ENCODE results near the gene AGAP1.

The AGAP1 gene

DNA sequence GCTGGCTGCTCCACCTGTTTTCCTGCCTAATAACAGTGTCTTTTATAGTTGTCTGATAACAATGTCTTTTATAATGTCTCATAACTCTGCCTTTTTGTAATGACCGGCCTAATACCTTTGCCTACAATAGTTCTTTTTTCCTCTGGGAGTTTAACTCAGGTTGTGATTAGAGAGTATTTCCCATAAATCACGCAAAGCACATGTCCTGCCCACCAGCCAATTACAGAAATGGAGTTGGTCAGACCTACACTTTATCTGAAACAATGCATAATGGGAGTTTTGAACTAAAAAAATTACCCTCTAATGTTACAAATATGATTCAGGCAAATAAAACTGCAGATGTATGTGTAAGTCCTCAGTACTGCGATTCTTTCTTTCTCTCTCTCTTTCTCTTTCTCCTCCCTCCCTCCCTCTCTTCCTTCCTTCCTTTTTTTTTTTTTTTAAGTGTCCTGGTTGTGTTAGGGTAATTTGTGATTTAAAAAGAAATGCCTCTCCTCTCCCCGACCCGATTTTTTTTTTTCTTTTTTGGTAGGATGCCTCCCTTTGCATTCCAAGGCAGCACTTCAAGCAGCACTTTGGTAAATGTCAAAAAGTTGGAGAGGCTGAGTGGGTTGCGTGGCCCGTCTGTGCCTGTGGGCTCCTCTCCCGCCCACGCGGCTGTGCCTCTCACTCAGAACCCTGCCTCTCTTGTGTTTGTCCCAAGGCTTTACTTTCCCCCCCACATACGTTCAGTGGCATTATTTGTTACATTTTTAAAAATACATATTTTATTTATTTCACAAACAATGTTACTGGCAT, 147.3 kb downstream of the AGAP1 start:
- no peak for DNase-seq

DNA sequence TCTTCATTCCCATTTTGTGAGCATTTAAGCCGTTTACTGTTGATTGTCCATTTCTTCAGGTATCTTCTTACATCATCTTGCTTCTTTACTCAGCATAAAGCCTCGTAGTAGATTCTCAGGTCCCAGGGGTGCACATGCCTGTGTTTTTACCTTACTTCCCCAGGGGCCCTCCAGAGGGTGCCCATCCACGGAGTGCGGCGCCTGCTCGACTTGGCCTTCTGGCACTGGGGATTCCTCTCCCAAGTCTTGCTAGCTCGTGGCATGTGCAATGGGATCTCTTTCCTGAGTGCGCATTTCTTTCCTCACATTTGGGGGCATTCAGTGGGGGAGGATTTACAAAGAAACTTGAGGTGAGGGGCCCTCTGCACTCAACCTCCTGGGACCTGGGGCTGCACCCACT, 148.1 kb downstream of the AGAP1 start:
- no peak for DNase-seq

DNA sequence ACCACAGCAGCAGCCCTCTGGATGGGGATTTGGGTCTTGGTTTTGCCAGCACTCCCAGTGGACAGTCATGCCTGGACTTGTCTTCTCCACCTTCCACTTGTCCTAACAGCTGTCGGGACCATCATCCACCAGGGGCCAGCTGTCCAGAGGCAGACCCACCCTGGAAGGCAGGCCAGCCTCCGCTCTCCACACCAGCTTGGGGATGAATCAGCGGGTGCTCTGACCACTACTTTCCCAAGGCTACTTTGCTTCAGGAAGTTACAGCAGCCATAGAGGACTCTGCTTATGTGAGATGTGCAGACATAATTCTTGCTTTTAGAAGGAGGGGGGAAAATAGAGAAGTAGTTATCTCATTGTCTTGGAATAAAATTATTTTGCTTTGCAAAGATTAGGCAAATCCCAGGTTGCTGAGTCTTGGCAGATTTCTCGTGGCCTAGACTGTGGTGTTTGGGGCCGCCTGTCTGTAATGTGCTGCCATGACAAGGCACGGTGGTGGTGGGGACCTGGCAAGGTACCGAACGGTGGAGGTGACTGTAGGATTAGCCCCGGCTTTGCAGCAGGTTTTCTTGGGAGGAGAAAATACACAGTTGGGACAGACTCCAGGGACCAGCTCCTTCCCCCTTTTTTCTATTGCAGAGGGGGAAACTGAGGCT, 148.7 kb downstream of the AGAP1 start:
- DNase-seq, result peak; percentile 32

DNA sequence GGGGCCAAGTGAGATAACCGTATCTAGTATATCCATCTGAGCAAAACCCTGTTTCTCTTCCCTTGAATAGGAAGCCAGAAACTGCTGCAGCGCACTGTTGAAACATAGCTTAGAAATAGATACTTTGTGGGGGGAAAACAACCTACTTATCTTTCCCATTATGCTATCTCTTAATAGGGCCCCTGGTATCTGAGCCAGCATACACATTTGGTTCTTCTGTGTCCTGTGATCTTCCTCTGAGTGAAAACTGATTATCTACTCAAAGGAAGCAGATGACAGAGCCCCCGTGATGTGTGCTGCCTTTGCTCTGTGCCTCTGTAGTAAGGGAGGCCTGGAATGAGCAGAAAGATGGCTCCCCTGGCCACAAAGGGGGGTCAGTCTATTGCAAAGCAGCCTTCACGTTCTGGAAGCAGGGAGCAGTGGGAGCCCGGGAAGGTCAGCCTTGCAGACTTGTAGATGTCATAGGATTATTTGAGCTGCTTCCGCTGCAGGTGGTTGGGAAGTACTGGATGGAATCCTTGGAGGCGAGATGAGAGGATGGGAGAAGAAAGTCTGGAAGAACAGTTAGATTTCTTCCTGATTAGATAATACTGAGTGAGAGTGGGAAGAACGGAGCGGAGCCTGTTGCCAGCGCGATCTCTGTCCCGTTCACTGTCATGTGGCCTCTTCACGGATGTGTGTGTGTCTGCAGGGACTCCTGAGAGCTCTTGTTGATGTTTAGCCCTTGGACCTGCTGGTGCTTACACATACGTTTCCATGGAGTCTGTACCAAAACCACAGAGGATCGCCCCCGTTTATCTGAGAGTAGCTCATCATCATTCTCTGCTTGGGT, 150.1 kb downstream of the AGAP1 start:
- no peak for DNase-seq

DNA sequence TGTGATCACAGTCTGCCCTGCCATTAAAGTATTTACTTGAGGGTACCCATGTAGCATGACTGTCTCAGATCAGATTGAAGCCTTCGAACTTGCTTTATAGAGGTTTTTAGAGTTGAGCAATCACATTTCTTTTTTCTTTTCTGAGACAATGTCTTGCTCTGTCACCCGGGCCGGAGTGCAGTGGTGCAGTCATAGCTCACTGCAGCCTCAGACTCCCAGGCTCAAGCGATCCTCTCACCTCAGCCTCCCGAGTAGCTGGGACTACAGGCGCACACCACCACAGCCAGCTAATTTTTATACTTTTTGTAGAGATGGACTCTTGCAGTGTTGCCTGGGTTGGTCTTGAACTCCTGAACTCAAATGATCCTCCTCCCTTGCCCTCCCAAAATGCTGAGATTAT, 153.4 kb downstream of the AGAP1 start:
- DNase-seq, result no peak

DNA sequence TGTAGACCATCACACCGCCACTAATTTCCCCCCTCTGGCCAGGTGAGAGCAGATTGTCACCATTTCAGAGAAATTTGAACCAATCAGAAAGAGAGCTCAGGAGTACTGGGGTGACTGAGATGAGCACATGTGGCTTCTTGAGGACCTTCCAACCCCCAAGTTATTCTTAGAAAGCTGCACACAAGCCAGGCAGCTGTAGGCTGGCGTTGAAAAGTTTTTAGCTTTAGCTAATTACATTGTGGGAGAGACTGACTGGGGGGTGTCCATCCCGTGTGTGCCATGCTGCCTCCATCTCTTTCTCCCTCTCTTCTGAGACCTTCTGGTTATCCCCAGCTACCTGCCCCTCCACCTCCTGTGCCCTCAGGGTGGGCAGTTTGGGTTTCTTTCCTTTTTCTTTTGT, 154.0 kb downstream of the AGAP1 start:
- no peak for DNase-seq

DNA sequence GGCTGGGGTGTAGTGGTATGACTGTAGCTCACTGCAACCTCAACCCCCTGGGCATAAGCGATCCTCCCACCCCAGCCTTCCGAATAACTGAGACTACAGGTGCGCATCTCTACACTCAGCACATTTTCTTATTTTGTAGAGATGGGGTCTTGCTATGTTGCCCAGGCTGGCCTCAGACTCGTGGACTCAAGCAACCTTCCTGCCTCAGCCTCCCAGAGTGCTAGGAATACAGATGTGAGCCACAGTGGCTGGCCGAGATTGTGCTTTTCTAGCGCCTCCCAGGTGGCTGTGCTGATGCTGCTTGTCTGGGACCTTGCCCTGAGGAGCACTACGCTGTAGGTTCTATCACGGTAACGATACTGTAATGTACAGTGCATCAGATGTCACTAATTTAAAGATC, 155.6 kb downstream of the AGAP1 start:
- no peak for DNase-seq

DNA sequence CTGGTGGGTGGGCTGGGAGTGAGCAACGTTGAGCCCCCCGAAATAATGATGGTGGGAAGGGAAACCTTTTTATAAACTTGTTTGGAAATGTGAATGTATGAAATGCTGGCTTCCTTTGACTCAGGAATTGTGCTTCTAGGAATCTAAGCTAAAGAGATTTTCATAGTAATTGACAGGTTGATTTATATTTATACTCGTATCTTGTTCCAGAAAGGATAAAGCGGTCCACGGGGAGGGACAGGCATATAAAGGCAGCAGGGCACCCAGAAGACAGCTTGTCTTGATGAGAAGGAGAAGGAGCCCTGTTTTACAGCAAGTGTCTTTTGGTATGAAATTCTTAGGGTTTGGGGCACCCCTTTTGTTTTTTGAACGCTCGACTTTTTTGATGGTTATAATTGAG, 157.8 kb downstream of the AGAP1 start:
- DNase-seq, result no peak

DNA sequence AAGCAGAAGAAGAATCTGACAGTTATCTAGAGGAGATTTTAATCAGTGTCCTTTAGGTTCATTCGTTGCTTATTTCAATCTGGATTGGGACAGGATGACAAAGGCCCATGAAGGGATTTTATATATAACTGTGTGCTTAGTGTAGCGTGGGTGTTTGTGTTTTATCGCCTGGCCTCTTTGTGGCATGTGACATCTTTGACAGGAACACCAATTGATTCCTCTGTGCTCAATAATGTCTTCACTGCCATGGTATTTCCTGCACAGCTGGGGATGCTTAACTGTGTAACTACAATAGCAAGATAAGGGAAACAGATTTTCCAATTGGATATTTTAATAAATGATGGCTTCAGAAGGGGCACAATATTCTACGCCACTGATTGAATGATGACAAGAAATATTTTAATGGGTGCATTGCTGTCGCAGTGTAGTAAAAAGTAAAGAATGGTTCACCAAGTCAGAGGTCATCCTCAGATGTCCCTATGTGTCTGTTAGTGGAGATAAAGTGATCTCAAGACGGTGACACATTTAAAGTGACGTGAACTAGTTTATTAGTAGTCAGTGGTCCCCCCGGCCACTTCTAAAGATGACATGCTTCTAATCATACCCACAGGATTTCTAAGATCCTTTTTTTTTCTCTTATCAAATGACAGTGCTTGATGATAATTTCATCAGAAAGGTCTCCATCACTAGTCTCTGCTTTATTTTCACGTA, 160.4 kb downstream of the AGAP1 start:
- no peak for DNase-seq

DNA sequence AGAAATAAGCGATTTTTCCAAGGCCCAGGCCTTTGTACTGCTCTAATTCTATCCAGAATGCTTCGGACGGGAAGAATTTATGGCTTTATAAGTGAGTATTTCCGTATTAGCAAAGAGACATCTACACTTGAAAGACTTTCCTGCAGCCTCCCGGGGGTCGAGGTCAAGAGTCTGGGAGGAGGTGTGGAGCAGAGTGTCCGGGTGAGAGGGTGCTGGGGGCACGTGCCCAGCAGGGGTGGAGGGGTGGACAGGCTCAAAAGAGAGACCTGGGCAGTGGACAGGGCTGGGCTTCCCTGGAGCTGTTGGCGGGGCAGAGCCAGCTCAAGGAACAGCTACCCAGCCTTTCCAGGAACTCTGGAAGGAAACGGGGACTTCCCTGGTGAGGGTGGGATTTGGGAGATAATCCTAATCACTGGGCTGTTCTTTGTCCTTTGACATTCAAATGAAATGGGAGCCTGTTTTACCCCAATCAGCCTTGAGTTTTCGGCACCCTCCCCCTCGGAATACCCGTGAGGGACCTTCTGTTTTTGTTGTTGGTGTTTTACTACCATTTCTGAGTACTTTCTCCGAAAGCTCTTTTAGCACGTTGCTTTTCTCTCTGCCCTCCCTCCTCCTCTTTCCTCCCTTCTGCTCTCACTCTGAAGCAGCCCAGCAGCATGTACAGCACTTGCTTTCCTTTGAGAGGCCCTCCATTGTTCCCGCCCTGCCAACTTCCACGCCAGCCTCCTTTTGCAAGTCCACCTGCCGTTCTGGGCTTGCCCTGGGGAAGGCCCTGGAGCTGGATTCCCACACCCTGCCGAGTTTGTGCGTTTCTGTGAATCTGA, 164.7 kb downstream of the AGAP1 start:
- no peak for DNase-seq

DNA sequence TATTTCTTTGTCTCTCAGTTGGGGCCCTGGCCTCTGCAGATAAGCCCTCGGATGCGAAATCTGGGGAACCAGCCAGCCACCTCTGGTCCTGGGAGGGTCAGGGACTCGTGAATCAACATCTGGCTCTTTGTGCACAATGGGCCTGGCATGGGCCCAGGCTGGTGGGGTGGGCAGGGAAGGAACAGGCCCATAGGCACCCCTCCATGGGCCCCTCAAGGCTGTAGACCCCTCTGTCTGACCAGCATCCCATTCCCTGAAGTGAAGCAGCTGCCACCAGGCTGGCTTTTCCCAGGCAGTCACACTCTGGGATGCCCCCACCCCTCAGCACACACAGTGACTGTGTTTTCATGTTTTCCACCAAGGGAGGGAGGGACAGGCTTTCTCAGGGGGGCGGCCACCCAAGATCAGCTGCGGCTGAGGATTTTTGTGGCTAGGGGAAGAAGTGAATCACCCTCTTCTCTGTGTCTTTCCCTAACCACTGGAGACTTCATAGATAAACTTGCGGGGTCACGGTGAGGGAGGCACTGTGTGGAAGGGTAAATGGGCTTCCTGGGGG, 166.0 kb downstream of the AGAP1 start:
- DNase-seq, result peak; percentile 80

DNA sequence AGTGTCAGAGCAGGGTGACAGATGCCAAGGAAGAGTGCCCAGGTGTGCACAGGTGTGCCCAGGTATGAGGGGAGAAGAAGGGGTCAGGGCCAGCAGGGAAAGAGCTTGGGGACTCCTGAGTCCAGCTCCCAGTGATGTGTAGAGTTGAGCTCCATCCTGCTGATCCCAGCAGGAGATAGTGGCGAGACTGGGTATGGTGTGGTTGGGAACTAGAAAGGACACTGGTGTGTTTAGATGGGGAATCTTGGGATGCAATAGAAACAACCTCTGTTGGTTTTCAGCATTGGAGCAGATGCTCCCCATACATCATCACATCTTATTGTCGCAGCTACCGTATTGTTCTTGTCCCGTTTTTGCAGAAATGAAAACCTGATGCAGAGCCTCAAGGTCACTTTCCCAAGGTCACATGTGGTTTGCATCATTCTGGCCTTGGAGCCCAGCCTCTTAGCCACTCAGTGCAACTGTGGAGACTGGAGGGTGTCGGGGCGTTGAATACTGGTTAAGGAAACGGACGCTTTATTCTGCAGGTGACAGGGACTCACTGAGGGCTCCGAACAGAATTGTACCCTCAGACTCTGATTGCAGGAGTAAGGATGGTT, 166.7 kb downstream of the AGAP1 start:
- no peak for DNase-seq

DNA sequence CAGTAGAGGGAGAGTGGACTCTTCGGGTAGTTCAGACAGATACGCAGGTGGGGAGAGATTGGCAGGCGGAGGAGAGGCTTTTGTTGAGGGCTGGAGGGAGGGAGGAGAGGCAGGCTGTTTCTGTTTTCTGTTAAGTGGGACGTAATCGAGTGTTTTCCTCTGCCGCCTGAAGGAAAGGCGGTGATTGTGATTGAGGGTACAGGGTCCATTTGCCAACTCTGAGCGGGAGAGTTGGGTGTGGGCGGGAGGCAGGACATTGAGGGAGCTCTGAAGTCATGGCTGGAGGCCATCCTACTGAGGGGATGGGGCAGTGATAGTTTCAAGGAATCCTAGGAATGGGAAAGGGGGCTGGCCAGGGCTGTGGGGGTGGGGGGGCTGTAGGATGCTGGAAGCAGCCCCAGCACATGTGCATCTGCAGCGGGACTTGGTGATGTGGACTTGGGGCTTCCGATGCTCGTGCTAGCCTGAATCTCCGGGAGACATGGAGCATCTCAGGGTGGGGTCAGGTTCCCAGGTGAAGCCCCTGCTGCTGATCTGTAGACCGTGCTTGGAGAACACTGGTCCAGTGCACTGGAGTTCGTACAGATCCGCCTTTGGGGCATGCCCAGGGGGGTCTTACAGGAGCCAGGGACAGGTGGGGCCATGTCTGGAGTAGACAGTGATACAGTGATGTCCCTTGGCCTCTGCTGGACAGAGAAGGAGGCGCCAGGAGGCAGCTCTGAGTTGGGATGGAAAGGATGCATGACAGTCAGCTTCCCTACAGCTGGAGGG, 167.5 kb downstream of the AGAP1 start:
- no peak for DNase-seq

DNA sequence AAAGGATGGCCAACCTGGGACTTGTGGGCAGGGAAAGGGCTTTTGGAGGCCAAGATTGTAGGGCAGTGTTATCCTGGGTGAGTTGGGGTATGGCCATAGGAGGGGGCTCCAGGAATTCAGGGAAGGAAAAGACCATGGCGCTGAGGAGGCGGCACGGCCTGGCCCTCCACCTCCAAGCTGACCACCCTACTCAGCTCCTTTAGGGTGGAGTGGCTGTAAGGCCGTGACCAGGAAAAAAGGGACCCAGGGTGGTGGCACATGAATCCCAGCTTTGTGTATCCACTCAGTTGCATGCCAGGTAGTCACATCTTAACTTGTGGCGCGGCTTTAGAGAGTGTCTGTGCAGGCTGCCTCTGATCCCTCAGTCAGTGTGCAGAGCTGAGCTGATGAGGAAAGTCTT, 168.1 kb downstream of the AGAP1 start:
- DNase-seq, result no peak

DNA sequence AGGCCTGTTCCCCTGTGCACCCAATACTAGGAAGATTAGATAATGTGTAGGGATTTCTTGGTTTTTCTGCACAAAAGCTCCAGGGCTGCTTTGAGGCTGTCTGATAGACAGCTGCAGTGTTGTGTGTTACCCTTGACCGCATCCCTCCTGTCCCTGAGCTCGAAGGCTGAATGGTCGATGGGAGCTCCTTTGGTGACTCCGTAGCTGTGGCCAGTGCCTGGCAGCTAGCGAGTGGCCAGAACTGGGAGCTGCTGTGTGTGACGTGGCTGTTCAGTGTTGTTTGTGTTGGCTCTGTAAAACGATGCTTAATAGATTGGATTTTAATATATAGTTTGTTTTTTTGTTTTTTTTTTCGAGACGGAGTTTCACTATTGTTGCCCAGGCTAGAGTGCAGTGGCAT, 170.0 kb downstream of the AGAP1 start:
- DNase-seq, result no peak

DNA sequence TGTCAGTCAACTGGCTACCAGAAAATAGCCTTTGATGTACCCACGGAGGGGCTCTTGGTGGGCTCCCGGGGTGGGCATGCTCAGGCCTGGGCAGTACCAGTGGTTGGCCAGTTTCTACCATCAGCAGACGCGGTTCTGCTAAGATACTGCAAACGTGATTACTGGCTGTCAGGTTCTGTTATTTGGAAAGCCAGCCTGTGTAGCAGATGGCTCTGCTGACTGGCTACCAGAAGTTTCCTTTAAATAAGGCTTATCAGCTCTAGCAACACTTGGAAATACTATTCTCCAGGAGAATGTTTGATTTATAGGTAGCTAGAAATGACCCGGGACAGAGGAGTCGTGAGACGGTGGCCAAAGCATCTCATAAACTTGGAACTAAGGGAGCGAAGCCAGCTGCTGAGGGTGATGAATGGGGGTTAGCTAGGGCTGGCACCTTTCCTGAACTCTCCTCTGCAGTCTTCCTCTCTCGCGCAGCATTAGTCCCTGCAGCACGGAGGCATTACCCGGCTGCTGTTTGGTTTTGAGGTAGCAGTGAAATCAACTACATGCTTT, 171.9 kb downstream of the AGAP1 start:
- no peak for DNase-seq

DNA sequence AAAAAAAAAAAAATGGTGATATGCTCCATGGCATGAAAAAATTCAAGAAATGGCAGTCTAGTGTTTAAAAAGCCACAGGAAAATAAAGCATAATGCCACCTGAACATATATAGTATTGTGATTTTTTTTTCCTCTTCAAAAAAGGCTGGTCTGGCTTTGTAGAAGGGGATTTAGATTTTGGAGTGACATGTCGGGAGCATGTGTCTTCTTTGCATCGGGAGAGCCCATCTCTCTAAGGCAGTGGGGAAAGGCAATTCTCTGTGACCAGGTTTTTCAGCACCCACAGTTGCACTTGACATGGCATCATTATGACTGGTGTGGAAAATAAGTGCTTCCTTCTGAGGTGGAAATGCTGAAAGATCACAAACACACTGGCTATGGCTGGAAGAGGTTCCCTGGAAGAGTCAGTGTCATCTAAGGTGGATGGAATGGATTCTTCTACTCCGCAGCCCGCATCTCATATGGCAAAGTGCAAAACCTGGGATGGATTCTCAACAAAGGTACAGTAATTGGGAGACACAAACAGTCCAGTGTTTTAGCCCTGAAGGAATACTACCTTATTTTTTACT, 172.5 kb downstream of the AGAP1 start:
- DNase-seq, result peak; percentile 83

DNA sequence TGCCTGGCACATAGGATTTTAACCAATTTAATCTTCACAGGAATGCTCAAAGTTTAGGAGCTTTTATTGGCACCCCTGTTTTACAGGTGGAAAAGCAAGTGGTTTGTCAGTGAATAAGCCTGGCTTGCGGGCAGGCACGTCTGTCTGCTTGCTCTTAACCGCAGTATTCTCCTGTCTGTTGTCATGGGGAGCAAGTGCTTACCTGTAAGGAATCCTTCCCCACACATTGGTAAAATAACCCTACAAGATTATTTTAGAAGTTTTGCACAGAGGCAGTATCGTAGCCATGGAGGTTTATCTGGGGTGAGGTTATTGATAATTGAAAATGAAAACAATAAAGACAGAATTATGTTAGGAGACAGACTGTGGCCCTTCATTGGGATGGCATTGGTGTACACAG, 174.9 kb downstream of the AGAP1 start:
- no peak for DNase-seq

DNA sequence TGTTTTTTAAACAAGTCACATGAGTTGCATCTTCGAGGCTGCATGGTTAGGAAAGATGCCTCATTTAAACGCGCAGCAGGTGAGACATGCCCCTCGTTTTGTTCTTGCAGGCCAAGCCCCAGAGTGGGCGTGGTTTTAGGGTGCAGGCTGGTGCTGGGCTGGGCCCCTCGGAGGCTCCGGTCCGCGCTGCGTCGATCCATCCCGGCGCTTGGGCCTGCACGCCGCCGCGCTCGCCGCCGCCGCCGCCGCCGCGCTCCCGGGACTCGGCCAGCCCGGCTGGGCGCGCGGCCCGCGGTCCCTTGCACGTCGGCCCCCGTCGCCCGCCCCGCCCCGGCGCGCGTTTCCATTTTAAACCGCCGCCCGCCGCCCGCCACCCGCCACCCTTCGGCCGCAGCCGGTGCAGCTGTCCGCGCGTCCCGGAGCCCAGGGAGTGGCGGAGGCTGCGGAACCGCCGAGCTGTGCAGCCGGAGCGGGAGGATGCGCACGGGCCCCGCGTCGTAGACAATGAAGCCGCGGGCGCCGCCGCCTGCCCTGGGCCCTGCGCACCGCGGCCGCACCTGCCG, 175.5 kb downstream of the AGAP1 start:
- peak; percentile 73 for DNase-seq

Data from NCI-H226 (cell line).